CD4-positive, alpha-beta T cell (primary cell): Measurements from ENCODE around the gene UBAC2. TPM values are rescaled to one million over a fixed set of nuclear protein-coding genes. Genes with fewer than 3 reads are reported as not detected.
A peak's percentile ranks its signal among the peaks of the same experiment; 100 is the strongest.

Experiments
- ATAC-seq: fragments of 200-7000 bp; cut with Tn5 transposase; one replicate; pipeline ENCODE4 v1.10.0; 2022; ENCODE audit warnings: mild to moderate bottlenecking; ENCODE audit not compliant: poor library complexity
- CTCF ChIA-PET: fragments of 350-600 bp; sonication (Branson Sonifier 250); formaldehyde crosslinking; loops from one replicate; lab custom pipeline; 2021; ENCODE audit warnings: antibody characterized with exemption, inconsistent platforms; lab: Charles Lee
- POLR2A ChIA-PET: fragments of 350-600 bp; sonication (Branson Sonifier 250); formaldehyde crosslinking; loops from one replicate; lab custom pipeline; 2021; ENCODE audit warnings: antibody characterized with exemption, inconsistent platforms; lab: Charles Lee
- DNase-seq, 14 experiments: peaks; one replicate each; pipeline ENCODE4 v3.0.0-alpha.2; 2013 to 2020; ENCODE audit warnings: mixed read lengths in 2 of 14
- H3K27ac ChIP-seq, 2 donors: one replicate each; pipeline versions ENCODE4 v1.5.1 to v1.7.0; 2013; ENCODE audit warnings: low read length in 2 of 2, low read depth in 1 of 2, mild to moderate bottlenecking in 1 of 2
- H3K27me3 ChIP-seq, 2 experiments: 1 replicate in 1 of 2; 2 replicates in 1 of 2; pipeline versions ENCODE4 v1.6.1 to v1.7.0; 2013; ENCODE audit warnings: low read length in 2 of 2, control low read depth in 1 of 2, mild to moderate bottlenecking in 1 of 2, moderate library complexity in 1 of 2; ENCODE audit not compliant: insufficient read depth in 2 of 2, control insufficient read depth in 1 of 2
- H3K36me3 ChIP-seq: one replicate; pipeline ENCODE4 v1.6.1; 2013; ENCODE audit warnings: low read length, control low read depth; ENCODE audit not compliant: insufficient read depth
- H3K4me1 ChIP-seq: one replicate; pipeline ENCODE4 v1.6.1; 2013; ENCODE audit warnings: low read length, control low read depth; ENCODE audit not compliant: insufficient read depth
- H3K4me3 ChIP-seq: one replicate; pipeline ENCODE4 v1.5.1; 2013; ENCODE audit warnings: mild to moderate bottlenecking, low read length, moderate library complexity
- H3K9me3 ChIP-seq, 2 experiments: 1 replicate in 1 of 2; 2 replicates in 1 of 2; pipeline versions ENCODE4 v1.6.1 to v1.7.0; 2013; ENCODE audit warnings: low read length in 2 of 2, mild to moderate bottlenecking in 2 of 2, control low read depth in 1 of 2, moderate library complexity in 1 of 2; ENCODE audit not compliant: control insufficient read depth in 1 of 2, insufficient read depth in 1 of 2
- H3K27ac Mint-ChIP-seq: one replicate; pipeline ENCODE4 v1.8.0; 2020; ENCODE audit warnings: mixed read lengths
- H3K27me3 Mint-ChIP-seq: one replicate; pipeline ENCODE4 v1.8.0; 2021; ENCODE audit warnings: mixed read lengths
- H3K36me3 Mint-ChIP-seq: one replicate; pipeline ENCODE4 v1.8.0; 2021; ENCODE audit warnings: low read depth, mixed read lengths
- H3K4me1 Mint-ChIP-seq: one replicate; pipeline ENCODE4 v1.8.0; 2021; ENCODE audit warnings: low read depth, mixed read lengths
- H3K4me3 Mint-ChIP-seq: one replicate; pipeline ENCODE4 v1.8.0; 2020; ENCODE audit warnings: mild to moderate bottlenecking, mixed read lengths
- H3K9me3 Mint-ChIP-seq: one replicate; pipeline ENCODE4 v1.8.0; 2020; ENCODE audit warnings: mixed read lengths
- intact Hi-C, 2 experiments: fragments of 100-400 bp; cut with DNase I in 1 of 2; cut with micrococcal nuclease in 1 of 2; formaldehyde crosslinking; loops; one replicate each; pipeline versions ENCODE4 v1.15.1 to v1.9.0; 2023 to 2025; cut with DNase I, micrococcal nuclease
- total RNA-seq, 174 experiments: library from RNA in 2 of 174; stranded (reverse) in 2 of 174; gene quantifications; one replicate each; pipeline ENCODE4 v1.2.3 and lab custom pipeline; 2021 to 2026
- TF ChIP-seq, protein P1 (sequence below): fragments of 200-600 bp; IDR thresholded peaks from one replicate; pipeline ENCODE4 v1.8.0; 2022; ENCODE audit warnings: antibody characterized with exemption, mild to moderate bottlenecking

UBAC2 gene
- total RNA-seq, 2 experiments from 2014 or later = 59.8 to 67.4 TPM

DNA sequence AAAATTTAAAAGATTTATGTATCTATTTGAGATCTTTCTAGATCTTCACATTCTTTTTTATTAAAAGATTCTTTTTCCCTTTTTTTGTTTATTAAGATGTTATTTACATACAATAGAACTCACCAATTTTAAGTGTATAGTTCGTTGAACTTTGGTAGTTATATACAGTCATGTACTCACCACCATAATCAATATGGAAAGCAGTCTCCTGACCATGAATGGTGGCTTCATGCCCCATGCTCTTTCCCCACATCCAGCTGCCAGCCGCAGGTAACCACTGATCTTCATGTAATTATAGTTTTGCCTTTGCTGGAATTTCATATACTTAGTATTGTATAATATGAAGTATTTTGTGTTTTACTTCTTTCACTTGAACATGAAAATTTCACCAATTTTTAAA lies 127.1 kb downstream of the UBAC2 start:
- Histone ChIP-seq H3K9me3 (no peaks in the 10 kb centered on the region), H3K4me3 (no peak overlapping the region), H3K27me3 (no peaks in the 10 kb centered on the region), H3K36me3 (peaks cover 32% of the 10 kb centered on the region), H3K27ac (no peak overlapping the region), H3K4me1 (peaks cover 48% of the 10 kb centered on the region)
- DNase-seq = no peak
- CTCF ChIA-PET = interaction anchor here (1.2 to 1.3 kb wide), 2 partner anchors 12 to 109 kb away, joined by 3 to 6 read pairs; no protein-coding TSS in a partner anchor
- H3K4me3 Mint-ChIP-seq = no peak overlapping the region
- intact Hi-C loops = loop anchor here in 1 of 2 experiments (2.0 kb wide), 1 partner anchor 19 kb away; no protein-coding TSS in a partner anchor
- H3K36me3 Mint-ChIP-seq = peaks cover 68% of the 10 kb centered on the region
- peaks cover 82% of the 10 kb centered on the region for H3K4me1 Mint-ChIP-seq
- TF ChIP-seq, protein P1, sequence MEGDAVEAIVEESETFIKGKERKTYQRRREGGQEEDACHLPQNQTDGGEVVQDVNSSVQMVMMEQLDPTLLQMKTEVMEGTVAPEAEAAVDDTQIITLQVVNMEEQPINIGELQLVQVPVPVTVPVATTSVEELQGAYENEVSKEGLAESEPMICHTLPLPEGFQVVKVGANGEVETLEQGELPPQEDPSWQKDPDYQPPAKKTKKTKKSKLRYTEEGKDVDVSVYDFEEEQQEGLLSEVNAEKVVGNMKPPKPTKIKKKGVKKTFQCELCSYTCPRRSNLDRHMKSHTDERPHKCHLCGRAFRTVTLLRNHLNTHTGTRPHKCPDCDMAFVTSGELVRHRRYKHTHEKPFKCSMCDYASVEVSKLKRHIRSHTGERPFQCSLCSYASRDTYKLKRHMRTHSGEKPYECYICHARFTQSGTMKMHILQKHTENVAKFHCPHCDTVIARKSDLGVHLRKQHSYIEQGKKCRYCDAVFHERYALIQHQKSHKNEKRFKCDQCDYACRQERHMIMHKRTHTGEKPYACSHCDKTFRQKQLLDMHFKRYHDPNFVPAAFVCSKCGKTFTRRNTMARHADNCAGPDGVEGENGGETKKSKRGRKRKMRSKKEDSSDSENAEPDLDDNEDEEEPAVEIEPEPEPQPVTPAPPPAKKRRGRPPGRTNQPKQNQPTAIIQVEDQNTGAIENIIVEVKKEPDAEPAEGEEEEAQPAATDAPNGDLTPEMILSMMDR = no peak
- no peaks in the 10 kb centered on the region for H3K27me3 Mint-ChIP-seq
- peak overlapping the region; percentile 2 for H3K27ac Mint-ChIP-seq
- no peaks in the 10 kb centered on the region for H3K9me3 Mint-ChIP-seq
- ATAC-seq = no peak
- POLR2A ChIA-PET = interaction anchor here (1.2 kb wide), 1 partner anchor 24 kb away, joined by 3 read pairs; no protein-coding TSS in a partner anchor

DNA sequence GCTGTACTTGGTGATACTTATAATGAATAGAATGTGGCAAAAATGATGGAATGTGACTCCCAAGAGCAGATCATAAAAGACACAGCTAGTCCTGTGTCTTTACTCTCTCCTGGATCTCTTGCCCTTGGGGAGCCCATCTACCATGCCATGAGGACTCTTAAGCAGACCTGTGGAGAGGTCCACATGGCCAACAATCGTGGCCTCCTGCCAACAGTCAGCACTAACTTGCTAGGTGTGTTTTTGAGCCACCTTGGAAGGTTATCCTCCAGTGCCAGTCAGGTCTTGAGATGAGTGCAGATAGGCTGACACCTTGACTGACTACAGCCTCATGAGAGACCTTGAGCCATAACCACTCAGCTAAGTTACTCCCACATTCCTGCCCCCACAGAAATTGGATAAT lies 128.8 kb downstream of the UBAC2 start:
- peaks cover 76% of the 10 kb centered on the region for H3K36me3 Mint-ChIP-seq
- intact Hi-C loops = loop anchor here in 1 of 2 experiments (2.0 kb wide), 1 partner anchor 17 kb away; no protein-coding TSS in a partner anchor
- POLR2A ChIA-PET = interaction anchor here (1.1 to 2.2 kb wide), 4 partner anchors 15 to 37 kb away, joined by 3 to 12 read pairs (median 4); no protein-coding TSS in a partner anchor
- Histone ChIP-seq H3K36me3 (peaks cover 39% of the 10 kb centered on the region), H3K4me1 (peaks cover 31% of the 10 kb centered on the region), H3K4me3 (no peak overlapping the region), H3K9me3 (no peaks in the 10 kb centered on the region), H3K27ac (no peak overlapping the region), H3K27me3 (no peaks in the 10 kb centered on the region)
- H3K9me3 Mint-ChIP-seq = no peaks in the 10 kb centered on the region
- no peak for ATAC-seq
- H3K27ac Mint-ChIP-seq = peak overlapping the region; percentile 28
- TF ChIP-seq, protein P1 = no peak
- H3K27me3 Mint-ChIP-seq = no peaks in the 10 kb centered on the region
- CTCF ChIA-PET = interaction anchor here (1.1 to 1.8 kb wide), 3 partner anchors 58 to 108 kb away, joined by 3 to 5 read pairs (median 4); no protein-coding TSS in a partner anchor
- DNase-seq = no peak
- H3K4me1 Mint-ChIP-seq = peaks cover 77% of the 10 kb centered on the region
- H3K4me3 Mint-ChIP-seq = no peak overlapping the region

DNA sequence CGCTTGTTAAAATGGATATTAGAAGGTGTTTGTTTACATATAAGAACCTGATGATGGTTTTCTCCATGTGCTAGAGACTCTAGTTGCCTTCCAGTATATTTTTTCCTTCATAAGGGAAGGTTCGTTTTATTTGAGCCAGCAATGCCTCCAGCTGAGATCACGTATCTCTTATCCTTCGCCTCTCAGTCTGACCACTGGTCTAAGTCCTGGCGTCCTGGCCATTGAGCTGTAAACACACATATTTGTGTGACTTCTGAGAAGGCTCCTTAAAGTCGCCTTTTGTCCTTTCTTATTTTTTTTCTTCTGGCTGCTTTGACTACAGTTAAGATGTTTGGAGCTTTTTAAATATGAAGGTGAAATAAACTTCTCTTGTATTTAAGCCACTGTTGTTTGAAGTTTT lies 130.3 kb downstream of the UBAC2 start:
- DNase-seq (no peak), ATAC-seq (no peak)
- Histone ChIP-seq H3K36me3 (peaks cover 44% of the 10 kb centered on the region), H3K27ac (no peak overlapping the region), H3K9me3 (no peaks in the 10 kb centered on the region), H3K27me3 (no peaks in the 10 kb centered on the region), H3K4me3 (no peak overlapping the region), H3K4me1 (peaks cover 21% of the 10 kb centered on the region)
- Mint-ChIP-seq H3K27me3 (no peaks in the 10 kb centered on the region), H3K4me1 (peaks cover 77% of the 10 kb centered on the region), H3K4me3 (no peak overlapping the region), H3K36me3 (peaks cover 76% of the 10 kb centered on the region), H3K9me3 (no peaks in the 10 kb centered on the region), H3K27ac (no peak overlapping the region)
- ChIA-PET CTCF (interaction anchor here (1.2 to 1.8 kb wide), 2 partner anchors 10 to 103 kb away, joined by 3 to 5 read pairs; no protein-coding TSS in a partner anchor), POLR2A (interaction anchor here (0.6 to 2.6 kb wide), 8 partner anchors 10 to 105 kb away, joined by 3 to 12 read pairs (median 5); no protein-coding TSS in a partner anchor)
- TF ChIP-seq, protein P1 = no peak
- intact Hi-C loops = no loop called here
